ENCODE results near the gene DDX41.
"Not testable (repeated sequence)": the region's sequence is repeated elsewhere in the genome, so short reads cannot be mapped to it uniquely, and the experiment has no call there.

The DDX41 gene

DNA sequence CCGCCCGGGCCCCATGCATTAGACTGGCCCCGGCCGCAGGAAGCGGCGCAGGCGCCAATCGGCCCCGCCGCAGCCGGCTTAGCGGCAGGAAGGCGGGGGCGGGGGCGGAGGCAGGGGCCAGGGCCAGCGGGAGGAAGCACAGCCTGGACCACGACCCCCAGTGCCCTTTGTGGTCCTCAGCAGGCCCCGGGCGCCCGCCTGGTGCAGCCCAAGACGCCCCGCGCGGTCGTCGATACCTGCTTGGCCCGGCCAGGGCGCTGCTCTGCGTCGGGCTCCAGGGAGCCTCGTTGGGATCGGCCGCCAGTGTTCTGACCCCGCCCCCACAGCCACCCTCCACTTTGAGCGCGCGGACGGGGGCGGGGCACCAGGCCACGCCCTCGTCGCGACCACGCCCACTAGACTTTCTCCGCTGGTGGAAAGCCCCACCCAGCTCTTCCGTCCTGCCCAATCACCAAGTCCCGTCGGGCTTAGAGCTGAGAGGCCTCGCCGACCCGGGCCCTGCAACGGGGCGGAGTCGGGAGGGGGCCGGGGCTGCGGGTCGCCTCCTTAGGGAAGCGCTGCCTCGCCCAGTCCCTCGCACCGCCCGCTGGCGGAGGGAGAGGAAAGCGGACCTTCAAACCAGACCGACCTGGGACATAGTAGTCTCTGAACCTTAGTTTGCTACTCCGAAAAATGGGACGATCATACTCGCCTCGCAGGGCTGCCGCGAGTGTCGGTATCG lies 19.3 kb downstream of the DDX41 start, which contains the start of gene PDLIM7:
Gene PDLIM7 (minus strand): TSS at position 313 of the 721 bp plus-strand sequence. CDS start 1,092 bp downstream, outside the sequence.
- peak; percentile 70 for DNase-seq

GRCh38 chr5:177496727-177497291 lies 20.0 kb downstream of the DDX41 start:
- peak; percentile 38 for DNase-seq

GRCh38 chr5:177496070-177496726 lies 20.6 kb downstream of the DDX41 start:
- no peak for DNase-seq

GRCh38 chr5:177495243-177496060 lies 21.3 kb downstream of the DDX41 start:
- no peak for DNase-seq

DNA sequence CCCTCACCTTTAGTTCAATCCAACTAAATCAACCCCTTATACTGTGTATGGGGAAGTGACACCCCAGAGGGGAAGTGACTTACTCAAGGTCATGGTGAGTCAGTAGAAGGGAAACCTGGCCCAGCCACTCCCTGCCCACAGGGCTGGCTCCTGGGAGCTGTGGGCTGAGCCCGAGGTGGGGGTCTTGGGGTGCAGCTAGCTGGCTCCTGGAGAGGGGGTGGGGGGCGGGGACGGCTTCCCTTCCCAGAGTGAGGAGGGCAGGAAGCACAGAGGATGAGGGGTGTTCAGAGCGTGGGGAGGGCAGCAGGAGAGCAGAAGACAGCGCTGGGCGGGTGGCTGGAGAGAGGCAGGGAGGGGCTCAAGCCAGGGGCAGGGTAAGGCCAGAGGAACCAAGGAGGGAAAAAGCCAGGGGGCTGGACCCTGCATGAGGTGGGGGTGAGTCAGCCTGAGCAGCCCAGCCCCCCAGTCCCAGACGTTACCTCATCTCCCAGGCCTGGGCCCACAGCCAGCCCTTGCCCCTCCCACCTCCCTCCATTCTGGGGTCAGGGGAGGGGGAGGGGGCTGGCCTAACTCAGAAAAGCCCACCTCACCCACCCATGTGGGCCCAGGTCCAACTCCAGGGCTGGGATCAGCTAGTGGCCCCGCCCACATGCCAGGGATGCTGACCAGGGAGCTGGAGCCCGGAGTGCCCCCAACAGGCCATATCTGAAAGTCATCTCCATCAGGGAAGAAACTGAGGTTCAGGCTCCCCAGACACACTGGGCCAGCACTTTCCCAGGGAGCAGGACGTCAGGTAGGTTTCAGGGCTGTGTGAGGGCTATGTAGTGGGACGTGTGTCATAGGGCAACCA lies 22.2 kb downstream of the DDX41 start:
- no peak for DNase-seq

- no peak for DNase-seq
Observed at GRCh38 chr5:177493795-177494345, 22.9 kb downstream of the DDX41 start.

- DNase-seq = no peak
Observed at GRCh38 chr5:177492841-177493240, 23.9 kb downstream of the DDX41 start.

GRCh38 chr5:177491983-177492746 lies 24.6 kb downstream of the DDX41 start:
- DNase-seq = no peak

DNA sequence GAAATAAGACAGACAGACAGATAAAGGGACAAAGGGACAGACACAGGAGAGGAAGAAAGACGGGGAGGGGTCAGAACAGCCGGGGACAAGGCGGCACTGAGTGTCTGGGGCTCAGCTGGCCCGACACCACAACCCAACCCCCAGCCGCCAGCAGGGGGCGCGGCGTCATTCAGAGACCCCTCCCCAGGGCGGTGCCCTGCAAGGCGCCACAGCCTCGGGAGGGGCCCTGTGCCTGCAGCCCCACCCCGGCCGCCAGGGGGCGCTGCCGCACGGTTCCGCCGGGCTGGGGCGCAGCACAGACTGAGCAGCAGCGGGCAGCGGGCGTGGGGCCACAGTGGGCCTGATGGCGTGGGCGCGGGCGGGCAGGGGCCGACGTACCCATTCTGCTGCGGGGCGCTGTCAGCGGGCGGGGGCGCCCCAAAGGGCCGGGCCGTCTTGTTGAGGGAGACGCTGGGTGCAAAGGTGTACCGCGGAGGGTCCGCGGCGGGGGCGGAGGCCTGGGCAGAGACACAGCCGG lies 25.3 kb downstream of the DDX41 start:
- no peak for DNase-seq

DNA sequence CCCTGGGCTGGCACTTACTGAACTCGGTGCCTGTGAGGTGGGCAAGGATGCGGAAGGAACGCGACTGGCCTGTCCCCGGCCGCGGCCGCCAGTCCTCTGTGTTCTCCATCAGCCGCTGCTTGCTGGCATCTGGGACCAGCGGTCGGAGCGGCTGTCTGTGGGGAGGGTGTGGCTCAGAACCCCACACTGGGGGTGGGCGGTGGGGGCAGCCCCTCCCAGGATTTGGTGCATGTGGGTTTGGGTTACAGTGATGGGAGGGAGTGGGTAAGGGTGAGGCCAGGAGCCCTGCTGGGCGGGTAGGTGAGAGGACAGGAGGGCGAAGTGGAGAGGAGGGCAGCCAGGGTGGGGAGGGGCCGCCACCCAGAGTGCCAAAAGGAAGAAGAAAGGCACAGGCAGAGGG lies 25.8 kb downstream of the DDX41 start:
- DNase-seq = no peak

DNA sequence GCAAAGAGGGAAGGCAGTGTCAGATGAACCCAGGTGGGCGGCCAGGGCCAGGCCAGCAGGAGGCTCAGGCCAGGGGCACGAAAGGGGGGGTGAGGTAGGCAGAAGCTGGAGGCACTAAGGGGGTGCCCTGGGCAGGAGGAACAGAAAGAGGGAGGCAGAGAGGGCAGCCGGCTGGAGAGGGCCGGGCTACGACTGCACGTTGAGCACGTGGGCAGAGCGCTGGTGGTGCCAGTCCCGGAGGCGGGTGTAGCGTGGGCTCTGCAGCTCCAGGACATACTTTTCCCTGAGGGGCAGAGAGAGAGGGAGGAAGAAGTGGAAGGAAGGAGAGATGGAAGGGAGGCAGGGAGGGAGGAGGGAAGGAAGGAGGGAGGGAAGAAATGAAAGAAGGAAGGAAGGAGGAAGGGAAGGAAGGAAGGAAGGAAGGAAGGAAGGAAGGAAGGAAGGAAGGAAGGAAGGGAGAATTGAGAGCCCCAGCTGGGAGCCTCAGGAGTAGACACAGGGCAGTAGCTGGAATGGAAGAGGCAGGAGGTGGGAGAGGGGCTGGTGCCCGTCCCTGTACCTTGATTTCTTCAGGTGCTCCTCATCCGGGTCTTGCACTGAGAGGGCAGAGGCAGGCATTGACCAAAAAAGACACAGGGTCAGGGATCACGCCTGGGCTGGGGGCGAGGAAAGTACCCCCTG lies 26.3 kb downstream of the DDX41 start:
- no peak for DNase-seq

DNA sequence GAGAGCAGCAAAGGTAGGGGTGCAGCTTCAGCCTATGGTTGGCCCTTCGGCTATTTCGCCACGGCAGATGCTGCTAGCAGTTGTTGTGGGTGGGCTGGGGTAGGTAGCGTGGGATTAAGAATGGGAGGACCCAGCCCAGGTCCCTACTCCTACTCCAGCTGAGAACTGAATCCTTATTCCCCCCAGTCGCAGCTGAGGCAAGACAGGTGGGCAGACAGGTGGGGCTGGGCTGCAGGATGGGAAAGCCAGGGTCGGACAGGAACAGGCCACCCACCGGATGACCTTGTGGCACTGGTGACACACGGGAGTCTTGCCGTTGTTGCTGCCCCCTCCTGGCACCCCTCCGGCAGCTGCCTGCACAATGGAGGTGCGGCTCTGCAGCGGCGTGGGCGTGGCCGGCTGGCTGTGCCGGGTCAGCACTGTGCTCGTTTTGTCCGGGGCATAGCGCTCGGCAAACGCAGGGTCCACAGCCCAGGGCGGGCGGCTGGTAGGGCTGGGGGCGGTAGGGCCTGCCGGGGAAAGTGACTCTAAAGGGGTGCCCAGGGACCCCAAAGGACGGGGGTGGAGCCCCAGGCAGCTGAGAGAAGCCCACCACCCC lies 27.5 kb downstream of the DDX41 start:
- DNase-seq = no peak

DNA sequence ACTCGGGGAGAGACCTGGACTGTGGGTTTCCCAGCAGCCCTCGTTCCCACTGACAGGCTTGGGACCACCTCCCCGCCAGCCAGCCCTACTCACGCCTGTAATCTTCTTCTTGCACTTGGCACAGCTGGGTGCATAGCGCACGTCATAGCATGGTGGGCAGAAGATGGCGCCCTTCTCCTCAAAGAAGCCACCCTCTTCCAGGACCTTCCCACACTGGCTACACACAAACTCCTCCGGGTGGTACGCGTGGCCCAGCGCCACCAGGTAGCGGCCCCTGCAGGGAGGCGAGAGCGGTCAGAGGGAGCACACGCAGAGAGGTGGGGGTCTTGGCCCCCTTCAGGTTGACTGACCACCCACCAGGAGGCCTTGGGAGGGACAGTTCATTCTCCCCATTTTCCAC lies 28.8 kb downstream of the DDX41 start:
- DNase-seq = no peak

DNA sequence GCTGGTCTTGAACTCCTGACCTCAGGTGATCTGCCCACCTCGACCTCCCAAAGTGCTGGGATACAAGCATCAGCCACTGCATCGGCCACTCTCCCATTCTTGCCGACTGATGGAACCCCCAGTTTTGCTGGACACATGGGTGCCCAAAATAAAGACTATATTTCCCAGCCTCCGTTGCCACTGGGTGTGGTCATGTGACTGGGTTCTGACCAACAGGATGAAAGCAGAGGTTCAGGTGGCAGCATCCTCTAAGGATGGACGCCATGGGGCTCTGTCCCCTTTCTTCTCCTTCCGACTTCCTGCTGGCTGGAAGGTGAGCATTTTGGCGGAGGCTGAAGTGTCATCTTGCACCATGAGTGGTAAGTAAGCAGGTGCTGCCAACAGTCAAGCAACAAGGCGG lies 29.6 kb downstream of the DDX41 start:
- DNase-seq = no peak

- DNase-seq = no peak
Observed at GRCh38 chr5:177486256-177486655, 30.5 kb downstream of the DDX41 start.

- not testable (repeated sequence) for DNase-seq
Observed at GRCh38 chr5:177485753-177486152, 31.0 kb downstream of the DDX41 start.

DNA sequence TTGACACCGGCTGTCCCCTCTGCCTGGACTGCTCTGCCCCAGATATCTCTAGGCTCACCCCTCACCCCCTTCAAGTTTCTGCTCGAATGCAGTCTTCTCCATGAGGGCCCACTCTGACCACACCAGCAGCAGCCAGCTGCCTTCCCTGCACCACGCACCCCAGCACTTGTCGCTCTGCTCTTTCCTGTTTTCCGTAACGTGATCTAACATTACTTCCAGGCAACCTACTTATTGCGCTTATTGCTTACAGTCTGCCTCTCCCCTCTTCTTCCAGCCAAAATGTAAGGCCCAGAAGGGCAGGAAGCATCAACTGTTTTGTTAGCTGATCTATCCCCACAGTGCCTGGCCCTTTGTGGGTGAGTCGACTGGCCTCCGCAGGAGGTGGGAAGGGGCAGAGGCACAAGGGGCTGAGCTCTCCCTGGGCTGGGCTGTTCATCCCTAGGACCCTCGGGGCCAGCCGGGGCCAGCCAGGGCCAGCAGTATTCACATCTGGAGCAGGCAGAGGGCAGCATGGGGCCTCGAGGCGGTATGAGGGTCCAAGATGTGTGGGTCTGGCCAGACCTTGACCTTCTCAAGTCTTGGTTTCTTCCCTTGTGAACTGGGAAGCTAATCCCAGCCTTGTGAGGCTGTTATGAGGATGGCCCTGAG lies 31.7 kb downstream of the DDX41 start:
- DNase-seq = no peak

DNA sequence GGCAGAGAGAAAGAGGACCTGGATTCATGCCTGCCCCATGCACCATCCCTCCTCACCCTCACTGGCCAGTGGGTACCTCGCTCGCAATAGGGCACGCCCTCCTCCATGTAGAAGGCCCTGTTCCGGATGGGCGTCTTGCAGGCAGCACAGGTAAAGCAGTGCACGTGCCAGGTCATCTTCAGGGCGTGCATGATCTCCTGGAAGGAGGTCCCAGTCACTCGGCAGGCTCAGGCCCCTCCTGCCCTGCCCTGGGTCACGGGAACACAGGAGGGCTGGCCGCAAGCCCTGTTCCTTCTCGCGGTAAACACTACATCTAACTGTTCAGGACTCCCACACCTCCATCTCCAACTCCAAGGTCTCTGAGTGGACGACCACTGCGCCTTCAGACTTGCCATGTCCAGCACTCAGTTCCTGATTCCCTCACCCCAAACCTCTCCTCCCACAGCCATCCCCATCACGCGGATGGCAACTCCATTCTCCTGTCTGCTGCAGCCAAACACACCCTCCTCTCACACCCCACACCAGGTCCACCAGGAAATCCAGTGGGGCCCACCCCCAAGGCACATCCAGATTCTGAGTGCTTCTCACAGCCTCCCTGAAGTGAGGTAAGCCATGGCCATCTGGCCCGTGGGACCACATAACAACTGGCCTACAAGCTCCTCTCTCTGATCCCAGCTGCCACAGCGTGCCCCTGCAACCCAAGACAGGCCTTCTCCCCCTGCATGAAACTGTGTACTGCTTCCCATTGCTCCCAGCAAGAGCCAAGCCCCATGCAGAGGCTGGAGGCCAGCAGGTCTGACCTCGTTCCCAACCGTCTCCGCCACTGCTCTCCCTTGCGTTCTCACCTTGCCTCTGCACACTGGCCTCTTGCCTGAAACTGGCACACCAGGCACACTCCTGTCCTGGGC lies 32.5 kb downstream of the DDX41 start:
- DNase-seq = no peak

Data from NCI-H1092 (cell line).